ENCODE data around the gene ABHD17A. TPM values are rescaled to one million over a fixed set of nuclear protein-coding genes. Genes with fewer than 3 reads are reported as not detected.

Gene ABHD17A
- total and polyA plus RNA-seq, 7 experiments from 2014 or later, result 92.9 to 175 (median 135) TPM

GRCh38 chr19:1862424-1863327, 22.6 kb downstream of the ABHD17A start:
- intact Hi-C loops (cut with micrococcal nuclease), result loop anchor here (1.0 to 5.0 kb wide), 5 partner anchors 7 to 925 kb away; partner anchors contain the start of genes AP3D1 (in 1 of the 2), MKNK2 (in 1 of the 2) and THOP1 (in 1 of the 2)
- DNase-seq (peak in 8 of 9 donors; percentile 61 to 82 (median 67)), ATAC-seq (no peak)
- Histone ChIP-seq H3K4me1 (ENCODE audit: control insufficient read depth in 2 of 2, insufficient read depth in 2 of 2, low read length in 2 of 2) (peaks cover 13 to 44% of the 10 kb centered on the region in 2 donors), H3K36me3 (ENCODE audit: control insufficient read depth in 2 of 3, insufficient read depth in 3 of 3, low read length in 3 of 3) (no peaks in the 10 kb centered on the region), H3K9me3 (ENCODE audit: control insufficient read depth in 2 of 3, low read length in 3 of 3) (no peaks in the 10 kb centered on the region), H3K27ac (ENCODE audit: low read depth, low read length) (peak overlapping the region; percentile 93), H3K27me3 (ENCODE audit: control insufficient read depth in 2 of 2, insufficient read depth in 2 of 2, low read length in 2 of 2) (no peaks in the 10 kb centered on the region), H3K4me3 (ENCODE audit: low read length) (peak overlapping the region; percentile 71)
- peak overlapping the region; percentile 93 to 98 (median 97) for H3K27ac Mint-ChIP-seq
- peak overlapping the region; percentile 89 to 100 (median 93) for H3K4me3 Mint-ChIP-seq
- H3K4me1 Mint-ChIP-seq, result peaks cover 6 to 46% (median 35%) of the 10 kb centered on the region in 7 donors
- ChIA-PET CTCF (no interaction called here), POLR2A (no interaction called here)
- H3K36me3 Mint-ChIP-seq, result no peaks in the 10 kb centered on the region
- H3K27me3 Mint-ChIP-seq, result no peaks in the 10 kb centered on the region
- H3K9me3 Mint-ChIP-seq, result peaks cover 0 to 2% (median 0%) of the 10 kb centered on the region in 11 donors

- intact Hi-C loops (cut with micrococcal nuclease), result loop anchor here (5.0 kb wide), 4 partner anchors 190 to 925 kb away; partner anchors contain the start of genes AP3D1 (in 1 of the 2), MKNK2 (in 1 of the 2) and THOP1 (in 1 of the 2)
These were observed 23.2 kb downstream of the ABHD17A start for GRCh38 chr19:1862068-1862423.

GRCh38 chr19:1861599-1862031, 23.7 kb downstream of the ABHD17A start:
- H3K36me3 ChIP-seq (ENCODE audit: control insufficient read depth in 2 of 3, insufficient read depth in 3 of 3, low read length in 3 of 3), result no peaks in the 10 kb centered on the region
- no peaks in the 10 kb centered on the region for H3K36me3 Mint-ChIP-seq
- peak overlapping the region; percentile 93 for H3K27ac ChIP-seq (ENCODE audit: low read depth, low read length)
- ChIA-PET CTCF (no interaction called here), POLR2A (interaction anchor here (1.1 to 1.6 kb wide), 3 partner anchors 10 to 80 kb away, joined by 3 to 5 read pairs (median 4); partner anchors contain the start of gene ABHD17A)
- ATAC-seq, result no peak
- H3K27me3 Mint-ChIP-seq, result no peaks in the 10 kb centered on the region
- intact Hi-C loops (cut with micrococcal nuclease), result loop anchor here (5.0 kb wide), 4 partner anchors 191 to 926 kb away; partner anchors contain the start of genes AP3D1 (in 1 of the 2), MKNK2 (in 1 of the 2) and THOP1 (in 1 of the 2)
- H3K4me1 ChIP-seq (ENCODE audit: control insufficient read depth in 2 of 2, insufficient read depth in 2 of 2, low read length in 2 of 2), result peaks cover 13 to 47% of the 10 kb centered on the region in 2 donors
- H3K4me3 Mint-ChIP-seq, result peak overlapping the region; percentile 89 to 100 (median 93)
- no peaks in the 10 kb centered on the region for H3K27me3 ChIP-seq (ENCODE audit: control insufficient read depth in 2 of 2, insufficient read depth in 2 of 2, low read length in 2 of 2)
- no peak for DNase-seq
- H3K4me1 Mint-ChIP-seq, result peaks cover 6 to 46% (median 34%) of the 10 kb centered on the region in 7 donors
- H3K4me3 ChIP-seq (ENCODE audit: low read length), result peak overlapping the region; percentile 71
- no peaks in the 10 kb centered on the region for H3K9me3 ChIP-seq (ENCODE audit: control insufficient read depth in 2 of 3, low read length in 3 of 3)
- peak overlapping the region; percentile 86 to 98 (median 97) for H3K27ac Mint-ChIP-seq
- peaks cover 0 to 2% (median 0%) of the 10 kb centered on the region in 11 donors for H3K9me3 Mint-ChIP-seq

More at GRCh38 chr19:1862068-1862423, 23.2 kb downstream of the ABHD17A start:
- Mint-ChIP-seq H3K27me3 (no peaks in the 10 kb centered on the region), H3K36me3 (no peaks in the 10 kb centered on the region), H3K27ac (peak overlapping the region; percentile 93 to 98 (median 97)), H3K4me1 (peaks cover 6 to 48% (median 34%) of the 10 kb centered on the region in 7 donors), H3K4me3 (peak overlapping the region; percentile 89 to 100 (median 93)), H3K9me3 (peaks cover 0 to 2% (median 0%) of the 10 kb centered on the region in 11 donors)
- CTCF ChIA-PET, result no interaction called here
- H3K27me3 ChIP-seq (ENCODE audit: control insufficient read depth in 2 of 2, insufficient read depth in 2 of 2, low read length in 2 of 2), result no peaks in the 10 kb centered on the region
- H3K4me3 ChIP-seq (ENCODE audit: low read length), result peak overlapping the region; percentile 71
- no peaks in the 10 kb centered on the region for H3K9me3 ChIP-seq (ENCODE audit: control insufficient read depth in 2 of 3, low read length in 3 of 3)
- H3K4me1 ChIP-seq (ENCODE audit: control insufficient read depth in 2 of 2, insufficient read depth in 2 of 2, low read length in 2 of 2), result peaks cover 13 to 47% of the 10 kb centered on the region in 2 donors
- DNase-seq, result no peak
- POLR2A ChIA-PET, result interaction anchor here (1.6 kb wide), 1 partner anchor 23 kb away, joined by 5 read pairs; the partner anchor contains the start of gene ABHD17A
- peak overlapping the region; percentile 93 for H3K27ac ChIP-seq (ENCODE audit: low read depth, low read length)
- H3K36me3 ChIP-seq (ENCODE audit: control insufficient read depth in 2 of 3, insufficient read depth in 3 of 3, low read length in 3 of 3), result no peaks in the 10 kb centered on the region
- ATAC-seq, result no peak

- peak overlapping the region; percentile 89 to 100 (median 93) for H3K4me3 Mint-ChIP-seq
- H3K9me3 Mint-ChIP-seq, result peaks cover 0 to 2% (median 0%) of the 10 kb centered on the region in 11 donors
- peak overlapping the region; percentile 93 for H3K27ac ChIP-seq (ENCODE audit: low read depth, low read length)
- H3K27me3 ChIP-seq (ENCODE audit: control insufficient read depth in 2 of 2, insufficient read depth in 2 of 2, low read length in 2 of 2), result no peaks in the 10 kb centered on the region
- no peaks in the 10 kb centered on the region for H3K36me3 Mint-ChIP-seq
- POLR2A ChIA-PET, result interaction anchor here (1.1 to 1.6 kb wide), 3 partner anchors 9 to 81 kb away, joined by 3 to 5 read pairs (median 4); partner anchors contain the start of gene ABHD17A
- no peak overlapping the region for H3K4me3 ChIP-seq (ENCODE audit: low read length)
- ATAC-seq (no peak), DNase-seq (peak in 1 of 9 donors; percentile 33)
- intact Hi-C loops (cut with micrococcal nuclease), result loop anchor here (5.0 kb wide), 4 partner anchors 191 to 926 kb away; partner anchors contain the start of genes AP3D1 (in 1 of the 2), MKNK2 (in 1 of the 2) and THOP1 (in 1 of the 2)
- H3K36me3 ChIP-seq (ENCODE audit: control insufficient read depth in 2 of 3, insufficient read depth in 3 of 3, low read length in 3 of 3), result peaks cover 0 to 3% (median 0%) of the 10 kb centered on the region in 3 experiments
- H3K4me1 ChIP-seq (ENCODE audit: control insufficient read depth in 2 of 2, insufficient read depth in 2 of 2, low read length in 2 of 2), result peaks cover 19 to 52% of the 10 kb centered on the region in 2 donors
- peaks cover 6 to 46% (median 38%) of the 10 kb centered on the region in 7 donors for H3K4me1 Mint-ChIP-seq
- CTCF ChIA-PET, result no interaction called here
- no peaks in the 10 kb centered on the region for H3K9me3 ChIP-seq (ENCODE audit: control insufficient read depth in 2 of 3, low read length in 3 of 3)
- no peaks in the 10 kb centered on the region for H3K27me3 Mint-ChIP-seq
- peak overlapping the region; percentile 52 to 98 (median 95) for H3K27ac Mint-ChIP-seq
These were observed 24.3 kb downstream of the ABHD17A start for GRCh38 chr19:1860821-1861598.

GRCh38 chr19:1860042-1860775, 25.1 kb downstream of the ABHD17A start:
- no peak for ATAC-seq
- H3K36me3 ChIP-seq (ENCODE audit: control insufficient read depth in 2 of 3, insufficient read depth in 3 of 3, low read length in 3 of 3), result peaks cover 0 to 3% (median 0%) of the 10 kb centered on the region in 3 experiments
- Mint-ChIP-seq H3K27me3 (no peaks in the 10 kb centered on the region), H3K27ac (peak overlapping the region in 8 of 9 donors; percentile 46 to 98 (median 84)), H3K4me3 (peak overlapping the region in 6 of 10 donors; percentile 34 to 93 (median 54)), H3K4me1 (peaks cover 6 to 54% (median 37%) of the 10 kb centered on the region in 7 donors), H3K36me3 (no peaks in the 10 kb centered on the region), H3K9me3 (peaks cover 0 to 2% (median 0%) of the 10 kb centered on the region in 11 donors)
- peaks cover 26 to 56% of the 10 kb centered on the region in 2 donors for H3K4me1 ChIP-seq (ENCODE audit: control insufficient read depth in 2 of 2, insufficient read depth in 2 of 2, low read length in 2 of 2)
- ChIA-PET POLR2A (interaction anchor here (1.1 to 1.6 kb wide), 3 partner anchors 8 to 82 kb away, joined by 3 to 5 read pairs (median 4); partner anchors contain the start of gene ABHD17A), CTCF (no interaction called here)
- no peak overlapping the region for H3K4me3 ChIP-seq (ENCODE audit: low read length)
- DNase-seq, result peak in 7 of 9 donors; percentile 68 to 82 (median 77)
- intact Hi-C loops (cut with micrococcal nuclease), result loop anchor here (5.0 kb wide), 4 partner anchors 192 to 927 kb away; partner anchors contain the start of genes AP3D1 (in 1 of the 2), MKNK2 (in 1 of the 2) and THOP1 (in 1 of the 2)
- no peaks in the 10 kb centered on the region for H3K9me3 ChIP-seq (ENCODE audit: control insufficient read depth in 2 of 3, low read length in 3 of 3)
- H3K27me3 ChIP-seq (ENCODE audit: control insufficient read depth in 2 of 2, insufficient read depth in 2 of 2, low read length in 2 of 2), result no peaks in the 10 kb centered on the region
- peak overlapping the region; percentile 93 for H3K27ac ChIP-seq (ENCODE audit: low read depth, low read length)
